SK-N-MC (cell line): ENCODE data around the gene TMED10.

Source experiments
- EZH2 ChIP-seq: fragments of 200-600 bp; sonication (generic); IDR thresholded peaks from one replicate; pipeline ENCODE4 v1.6.1; 2017; ENCODE audit warnings: antibody characterized with exemption
- POLR2AphosphoS5 ChIP-seq: IDR thresholded peaks from 2 replicates; pipeline ENCODE4 v1.6.1; 2012; ENCODE audit warnings: mild to moderate bottlenecking, low read depth, low read length, borderline replicate concordance

- TF ChIP-seq POLR2AphosphoS5 (no peak), EZH2 (no peak)
Observed at GRCh38 chr14:75196064-75196463, 19.7 kb upstream of the TMED10 start.
